Measurements from ENCODE around the gene TMEFF2.

TMEFF2 gene

GRCh38 chr2:192218377-192218776, 23.6 kb upstream of the TMEFF2 start:
- DNase-seq (ENCODE audit: low read depth, low spot score), result no peak
- ChIA-PET CTCF (interaction anchor here (0.7 kb wide), 1 partner anchor 14 kb away, joined by 3 read pairs; no protein-coding TSS in a partner anchor), POLR2A (no interaction called here)
- TF ChIP-seq, protein P1, sequence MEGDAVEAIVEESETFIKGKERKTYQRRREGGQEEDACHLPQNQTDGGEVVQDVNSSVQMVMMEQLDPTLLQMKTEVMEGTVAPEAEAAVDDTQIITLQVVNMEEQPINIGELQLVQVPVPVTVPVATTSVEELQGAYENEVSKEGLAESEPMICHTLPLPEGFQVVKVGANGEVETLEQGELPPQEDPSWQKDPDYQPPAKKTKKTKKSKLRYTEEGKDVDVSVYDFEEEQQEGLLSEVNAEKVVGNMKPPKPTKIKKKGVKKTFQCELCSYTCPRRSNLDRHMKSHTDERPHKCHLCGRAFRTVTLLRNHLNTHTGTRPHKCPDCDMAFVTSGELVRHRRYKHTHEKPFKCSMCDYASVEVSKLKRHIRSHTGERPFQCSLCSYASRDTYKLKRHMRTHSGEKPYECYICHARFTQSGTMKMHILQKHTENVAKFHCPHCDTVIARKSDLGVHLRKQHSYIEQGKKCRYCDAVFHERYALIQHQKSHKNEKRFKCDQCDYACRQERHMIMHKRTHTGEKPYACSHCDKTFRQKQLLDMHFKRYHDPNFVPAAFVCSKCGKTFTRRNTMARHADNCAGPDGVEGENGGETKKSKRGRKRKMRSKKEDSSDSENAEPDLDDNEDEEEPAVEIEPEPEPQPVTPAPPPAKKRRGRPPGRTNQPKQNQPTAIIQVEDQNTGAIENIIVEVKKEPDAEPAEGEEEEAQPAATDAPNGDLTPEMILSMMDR (IDR thresholded peaks at IDR 0.05; ENCODE audit: insufficient read depth, low read length, missing control alignments), result no peak
- H3K4me3 ChIP-seq (ENCODE audit: low read depth, low read length), result no peak overlapping the region

DNA sequence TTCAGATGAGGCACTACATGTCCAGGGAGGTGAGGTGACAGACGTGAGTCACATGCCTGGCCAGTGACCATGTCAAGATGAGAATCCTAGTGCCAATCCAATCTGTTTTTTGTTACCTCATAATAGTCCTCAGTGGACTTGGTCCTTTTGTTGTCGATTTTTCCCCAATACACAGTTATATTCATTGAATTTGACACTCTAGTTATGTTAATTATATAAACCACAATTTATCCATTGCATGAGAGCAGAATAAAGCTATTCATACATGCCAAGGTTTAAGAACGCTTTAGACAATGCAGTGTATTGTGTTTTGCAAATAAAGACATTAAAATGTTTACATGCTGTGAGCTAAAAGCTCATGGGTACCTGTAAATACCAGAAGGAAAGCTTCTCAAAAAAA, 21.6 kb upstream of the TMEFF2 start:
- no peak for DNase-seq (ENCODE audit: low read depth, low spot score)
- ChIA-PET POLR2A (no interaction called here), CTCF (no interaction called here)
- TF ChIP-seq, protein P1 (IDR thresholded peaks at IDR 0.05; ENCODE audit: insufficient read depth, low read length, missing control alignments), result no peak
- H3K4me3 ChIP-seq (ENCODE audit: low read depth, low read length), result no peak overlapping the region

GRCh38 chr2:192215096-192215877, 20.6 kb upstream of the TMEFF2 start:
- POLR2A ChIA-PET, result no interaction called here
- DNase-seq (ENCODE audit: low read depth, low spot score), result no peak
- CTCF ChIA-PET, result no interaction called here
- H3K4me3 ChIP-seq (ENCODE audit: low read depth, low read length), result no peak overlapping the region
- TF ChIP-seq, protein P1 (IDR thresholded peaks at IDR 0.05; ENCODE audit: insufficient read depth, low read length, missing control alignments), result no peak

DNA sequence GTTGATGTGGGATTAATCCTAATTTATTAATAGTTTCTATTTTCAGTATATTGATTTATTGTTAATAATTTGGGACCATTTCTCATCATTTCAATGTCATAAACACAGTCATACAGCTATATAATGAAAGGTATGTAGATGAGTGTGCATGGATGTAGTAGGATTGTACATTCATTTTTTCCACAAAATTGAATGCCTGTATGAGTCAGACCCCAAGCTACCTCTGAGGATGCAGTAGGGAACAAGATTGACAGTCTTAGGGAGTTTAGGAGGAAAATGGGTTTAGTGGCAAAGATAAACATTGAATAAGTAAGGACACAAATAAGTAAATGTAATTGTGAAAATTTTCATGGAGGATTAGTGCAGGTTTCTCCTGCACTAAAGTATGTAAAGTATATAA, 14.1 kb upstream of the TMEFF2 start:
- POLR2A ChIA-PET, result no interaction called here
- no peak overlapping the region for H3K4me3 ChIP-seq (ENCODE audit: low read depth, low read length)
- CTCF ChIA-PET, result interaction anchor here (1.1 to 1.2 kb wide), 2 partner anchors 14 to 23 kb away, joined by 3 to 4 read pairs; partner anchors contain the start of gene TMEFF2
- TF ChIP-seq, protein P1 (IDR thresholded peaks at IDR 0.05; ENCODE audit: insufficient read depth, low read length, missing control alignments), result no peak
- DNase-seq (ENCODE audit: low read depth, low spot score), result no peak

DNA sequence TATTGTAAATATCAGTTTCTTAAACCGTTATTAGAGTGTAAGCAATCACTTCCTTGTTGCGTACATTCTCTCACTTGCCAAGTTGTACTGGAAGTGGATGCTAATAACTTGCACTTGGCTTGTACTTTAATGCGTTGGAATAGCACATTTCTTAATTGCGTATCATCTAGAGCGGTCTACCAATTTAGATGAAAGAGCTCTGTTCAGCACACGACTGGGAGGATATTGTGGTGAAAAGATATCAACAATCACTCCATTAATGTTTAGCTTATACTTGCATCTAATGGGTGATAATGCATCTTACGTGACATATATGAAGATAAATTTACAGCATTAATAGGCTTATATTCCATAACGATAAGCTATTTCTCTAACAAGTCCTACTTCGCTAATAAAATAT, 11.7 kb upstream of the TMEFF2 start:
- TF ChIP-seq, protein P1 (IDR thresholded peaks at IDR 0.05; ENCODE audit: insufficient read depth, low read length, missing control alignments), result no peak
- ChIA-PET POLR2A (no interaction called here), CTCF (interaction anchor here (0.7 to 2.5 kb wide), 3 partner anchors 44 to 394 kb away, joined by 3 to 11 read pairs (median 6); no protein-coding TSS in a partner anchor)
- DNase-seq (ENCODE audit: low read depth, low spot score), result no peak
- H3K4me3 ChIP-seq (ENCODE audit: low read depth, low read length), result no peak overlapping the region

DNA sequence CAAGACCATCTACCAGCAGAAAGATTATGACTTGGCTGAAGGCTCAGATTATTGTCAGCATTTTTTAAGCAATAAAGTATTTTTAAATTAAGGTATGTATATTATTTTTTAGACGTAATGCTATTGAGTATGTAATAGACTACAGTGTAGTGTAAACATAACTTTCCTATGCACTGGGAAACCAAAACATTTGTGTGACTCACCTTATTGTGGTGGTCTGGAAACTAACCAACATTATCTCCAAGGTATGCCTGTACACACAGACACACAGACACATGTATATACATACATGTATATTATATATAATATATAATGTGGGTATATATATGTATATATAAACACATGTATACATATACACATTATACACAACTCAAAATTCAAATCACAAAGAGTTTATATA, 9.1 kb upstream of the TMEFF2 start:
- ChIA-PET CTCF (interaction anchor here (0.7 to 2.1 kb wide), 2 partner anchors 14 to 82 kb away, joined by 3 to 5 read pairs; no protein-coding TSS in a partner anchor), POLR2A (no interaction called here)
- no peak for DNase-seq (ENCODE audit: low read depth, low spot score)
- no peak overlapping the region for H3K4me3 ChIP-seq (ENCODE audit: low read depth, low read length)
- TF ChIP-seq, protein P1 (IDR thresholded peaks at IDR 0.05; ENCODE audit: insufficient read depth, low read length, missing control alignments), result no peak
